HUES48 (cell line): ENCODE data around the gene EIF4E3.

Source experiments
- H3K27ac ChIP-seq: one replicate; pipeline ENCODE4 v1.7.0; 2013; ENCODE audit warnings: low read depth, low read length, inconsistent platforms
- H3K27me3 ChIP-seq: 2 replicates; pipeline ENCODE4 v1.6.1; 2013; ENCODE audit warnings: mild to moderate bottlenecking, low read length; ENCODE audit not compliant: control insufficient read depth, insufficient read depth
- H3K36me3 ChIP-seq: 2 replicates; pipeline ENCODE4 v1.6.1; 2013; ENCODE audit warnings: low read length; ENCODE audit not compliant: control insufficient read depth, insufficient read depth
- H3K4me1 ChIP-seq: 2 replicates; pipeline ENCODE4 v1.6.1; 2013; ENCODE audit warnings: mild to moderate bottlenecking, low read length; ENCODE audit not compliant: control insufficient read depth, insufficient read depth
- H3K4me3 ChIP-seq: 2 replicates; pipeline ENCODE4 v1.5.1; 2013; ENCODE audit warnings: mild to moderate bottlenecking, low read depth, low read length
- H3K9ac ChIP-seq: 2 replicates; pipeline ENCODE4 v1.6.1; 2013; ENCODE audit warnings: mild to moderate bottlenecking, low read depth, low read length, moderate library complexity
- H3K9me3 ChIP-seq: 2 replicates; pipeline ENCODE4 v1.6.1; 2013; ENCODE audit warnings: low read length; ENCODE audit not compliant: control insufficient read depth, insufficient read depth

Gene EIF4E3

GRCh38 chr3:71646971-71647370 lies 78.2 kb downstream of the EIF4E3 start:
- Histone ChIP-seq H3K4me1 (peaks cover 4% of the 10 kb centered on the region; the same call in 1 of the 2 replicates), H3K4me3 (no peak overlapping the region), H3K36me3 (no peaks in the 10 kb centered on the region), H3K9me3 (no peaks in the 10 kb centered on the region), H3K9ac (no peak overlapping the region), H3K27me3 (no peaks in the 10 kb centered on the region), H3K27ac (no peak overlapping the region)

- H3K36me3 ChIP-seq: no peaks in the 10 kb centered on the region
- no peaks in the 10 kb centered on the region for H3K4me1 ChIP-seq
- H3K9me3 ChIP-seq: no peaks in the 10 kb centered on the region
- no peak overlapping the region for H3K27ac ChIP-seq
- no peaks in the 10 kb centered on the region for H3K27me3 ChIP-seq
- H3K9ac ChIP-seq: no peak overlapping the region
- no peak overlapping the region for H3K4me3 ChIP-seq
Observed at GRCh38 chr3:71645140-71645539, 80.1 kb downstream of the EIF4E3 start.

- Histone ChIP-seq H3K36me3 (no peaks in the 10 kb centered on the region), H3K27ac (no peak overlapping the region), H3K4me3 (no peak overlapping the region), H3K27me3 (no peaks in the 10 kb centered on the region), H3K9ac (no peak overlapping the region), H3K4me1 (no peaks in the 10 kb centered on the region), H3K9me3 (no peaks in the 10 kb centered on the region)
Observed at GRCh38 chr3:71641674-71642073, 83.5 kb downstream of the EIF4E3 start.

GRCh38 chr3:71640331-71640983 lies 84.7 kb downstream of the EIF4E3 start:
- Histone ChIP-seq H3K36me3 (no peaks in the 10 kb centered on the region), H3K27me3 (no peaks in the 10 kb centered on the region), H3K27ac (no peak overlapping the region), H3K4me3 (no peak overlapping the region), H3K9ac (no peak overlapping the region), H3K9me3 (no peaks in the 10 kb centered on the region), H3K4me1 (no peaks in the 10 kb centered on the region)

GRCh38 chr3:71636482-71636881 lies 88.7 kb downstream of the EIF4E3 start:
- no peaks in the 10 kb centered on the region for H3K27me3 ChIP-seq
- no peaks in the 10 kb centered on the region for H3K4me1 ChIP-seq
- H3K9ac ChIP-seq: no peak overlapping the region
- no peaks in the 10 kb centered on the region for H3K36me3 ChIP-seq
- no peaks in the 10 kb centered on the region for H3K9me3 ChIP-seq
- H3K4me3 ChIP-seq: no peak overlapping the region
- H3K27ac ChIP-seq: no peak overlapping the region

- Histone ChIP-seq H3K27ac (no peak overlapping the region), H3K4me3 (no peak overlapping the region), H3K36me3 (no peaks in the 10 kb centered on the region), H3K4me1 (no peaks in the 10 kb centered on the region), H3K27me3 (no peaks in the 10 kb centered on the region), H3K9me3 (no peaks in the 10 kb centered on the region), H3K9ac (no peak overlapping the region)
Observed at GRCh38 chr3:71636001-71636400, 89.2 kb downstream of the EIF4E3 start.

GRCh38 chr3:71634671-71635070 lies 90.5 kb downstream of the EIF4E3 start:
- Histone ChIP-seq H3K36me3 (no peaks in the 10 kb centered on the region), H3K9me3 (no peaks in the 10 kb centered on the region), H3K9ac (no peak overlapping the region), H3K4me1 (no peaks in the 10 kb centered on the region), H3K27me3 (no peaks in the 10 kb centered on the region), H3K4me3 (no peak overlapping the region), H3K27ac (no peak overlapping the region)

- H3K9me3 ChIP-seq: no peaks in the 10 kb centered on the region
- H3K36me3 ChIP-seq: no peaks in the 10 kb centered on the region
- H3K27me3 ChIP-seq: no peaks in the 10 kb centered on the region
- no peak overlapping the region for H3K9ac ChIP-seq
- no peaks in the 10 kb centered on the region for H3K4me1 ChIP-seq
- H3K4me3 ChIP-seq: no peak overlapping the region
- H3K27ac ChIP-seq: no peak overlapping the region
Observed at GRCh38 chr3:71629711-71630110, 95.5 kb downstream of the EIF4E3 start.

- H3K4me1 ChIP-seq: no peaks in the 10 kb centered on the region
- no peaks in the 10 kb centered on the region for H3K36me3 ChIP-seq
- H3K27ac ChIP-seq: no peak overlapping the region
- no peak overlapping the region for H3K9ac ChIP-seq
- H3K9me3 ChIP-seq: no peaks in the 10 kb centered on the region
- no peak overlapping the region for H3K4me3 ChIP-seq
- no peaks in the 10 kb centered on the region for H3K27me3 ChIP-seq
Observed at GRCh38 chr3:71629289-71629688, 95.9 kb downstream of the EIF4E3 start.

GRCh38 chr3:71628522-71628921 lies 96.7 kb downstream of the EIF4E3 start:
- no peaks in the 10 kb centered on the region for H3K36me3 ChIP-seq
- no peaks in the 10 kb centered on the region for H3K9me3 ChIP-seq
- H3K9ac ChIP-seq: no peak overlapping the region
- H3K4me3 ChIP-seq: no peak overlapping the region
- H3K27ac ChIP-seq: no peak overlapping the region
- H3K4me1 ChIP-seq: no peaks in the 10 kb centered on the region
- no peaks in the 10 kb centered on the region for H3K27me3 ChIP-seq

- no peak overlapping the region for H3K4me3 ChIP-seq
- H3K27ac ChIP-seq: no peak overlapping the region
- H3K9me3 ChIP-seq: no peaks in the 10 kb centered on the region
- H3K4me1 ChIP-seq: 0 out of 2 replicates have a peak, but pooled peaks cover 3% of the 10 kb centered on the region
- no peak overlapping the region for H3K9ac ChIP-seq
- no peaks in the 10 kb centered on the region for H3K27me3 ChIP-seq
- no peaks in the 10 kb centered on the region for H3K36me3 ChIP-seq
Observed at GRCh38 chr3:71625676-71626075, 99.5 kb downstream of the EIF4E3 start.
